ENCODE measurements around the gene METTL1. TPM values are rescaled to one million over a fixed set of nuclear protein-coding genes. Genes with fewer than 3 reads are reported as not detected.

The METTL1 gene
- total RNA-seq, 1 donor from 2014 or later = 10.6 TPM

DNA sequence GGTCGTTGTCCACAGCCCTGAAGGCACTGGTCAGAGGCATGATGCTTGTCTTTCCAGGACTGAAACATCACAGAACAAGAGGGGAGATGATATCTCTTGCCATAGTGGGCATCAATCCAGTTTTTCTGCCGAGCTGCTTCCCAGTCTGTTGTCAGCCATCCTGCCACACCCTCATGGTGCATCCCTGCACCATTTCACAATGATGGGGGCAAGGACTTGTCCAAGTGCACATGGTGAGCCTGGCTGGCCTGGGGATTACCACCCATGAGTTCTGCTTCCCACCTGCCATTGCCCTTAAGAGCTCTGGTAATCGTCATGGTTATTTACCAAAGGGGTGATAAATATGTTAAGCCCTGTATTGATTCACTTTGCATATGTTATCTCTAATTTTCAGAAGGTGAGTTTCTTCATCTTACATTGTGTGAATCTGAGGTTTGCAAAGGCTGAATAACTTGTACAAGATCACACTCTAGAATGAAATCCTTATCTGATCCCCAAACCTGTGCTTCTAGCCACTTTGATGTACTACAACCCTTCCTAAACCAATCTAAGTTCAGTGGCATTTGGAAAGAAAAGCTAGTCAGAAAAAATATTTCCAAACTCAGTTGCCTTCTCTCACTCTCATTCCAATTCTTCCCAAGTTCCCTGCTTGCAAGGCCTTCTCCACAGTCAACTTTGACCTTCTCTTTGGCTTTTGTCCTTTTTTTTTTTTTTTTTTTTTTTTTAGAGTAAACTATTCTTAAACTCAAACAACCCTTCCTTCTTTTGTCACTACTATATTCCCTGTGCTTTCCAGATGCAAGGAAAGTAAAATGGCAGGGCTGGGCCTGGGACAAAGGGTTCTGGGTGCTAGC, 44.3 kb upstream of the METTL1 start:
- H3K4me1 Mint-ChIP-seq (ENCODE audit: unreplicated experiment) = peaks cover 15% of the 10 kb centered on the region
- DNase-seq (ENCODE audit: low spot score) = no peak
- peaks cover 32% of the 10 kb centered on the region for H3K36me3 Mint-ChIP-seq (ENCODE audit: low read depth, unreplicated experiment)
- H3K27me3 Mint-ChIP-seq (ENCODE audit: unreplicated experiment) = peaks cover 14% of the 10 kb centered on the region
- no peak overlapping the region for H3K4me3 Mint-ChIP-seq (ENCODE audit: unreplicated experiment)
- no peaks in the 10 kb centered on the region for H3K9me3 Mint-ChIP-seq (ENCODE audit: unreplicated experiment)
- TF ChIP-seq, protein P1, sequence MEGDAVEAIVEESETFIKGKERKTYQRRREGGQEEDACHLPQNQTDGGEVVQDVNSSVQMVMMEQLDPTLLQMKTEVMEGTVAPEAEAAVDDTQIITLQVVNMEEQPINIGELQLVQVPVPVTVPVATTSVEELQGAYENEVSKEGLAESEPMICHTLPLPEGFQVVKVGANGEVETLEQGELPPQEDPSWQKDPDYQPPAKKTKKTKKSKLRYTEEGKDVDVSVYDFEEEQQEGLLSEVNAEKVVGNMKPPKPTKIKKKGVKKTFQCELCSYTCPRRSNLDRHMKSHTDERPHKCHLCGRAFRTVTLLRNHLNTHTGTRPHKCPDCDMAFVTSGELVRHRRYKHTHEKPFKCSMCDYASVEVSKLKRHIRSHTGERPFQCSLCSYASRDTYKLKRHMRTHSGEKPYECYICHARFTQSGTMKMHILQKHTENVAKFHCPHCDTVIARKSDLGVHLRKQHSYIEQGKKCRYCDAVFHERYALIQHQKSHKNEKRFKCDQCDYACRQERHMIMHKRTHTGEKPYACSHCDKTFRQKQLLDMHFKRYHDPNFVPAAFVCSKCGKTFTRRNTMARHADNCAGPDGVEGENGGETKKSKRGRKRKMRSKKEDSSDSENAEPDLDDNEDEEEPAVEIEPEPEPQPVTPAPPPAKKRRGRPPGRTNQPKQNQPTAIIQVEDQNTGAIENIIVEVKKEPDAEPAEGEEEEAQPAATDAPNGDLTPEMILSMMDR (IDR thresholded peaks at IDR 0.05; ENCODE audit: unreplicated experiment) = no peak
- no peak overlapping the region for H3K27ac Mint-ChIP-seq (ENCODE audit: unreplicated experiment)

DNA sequence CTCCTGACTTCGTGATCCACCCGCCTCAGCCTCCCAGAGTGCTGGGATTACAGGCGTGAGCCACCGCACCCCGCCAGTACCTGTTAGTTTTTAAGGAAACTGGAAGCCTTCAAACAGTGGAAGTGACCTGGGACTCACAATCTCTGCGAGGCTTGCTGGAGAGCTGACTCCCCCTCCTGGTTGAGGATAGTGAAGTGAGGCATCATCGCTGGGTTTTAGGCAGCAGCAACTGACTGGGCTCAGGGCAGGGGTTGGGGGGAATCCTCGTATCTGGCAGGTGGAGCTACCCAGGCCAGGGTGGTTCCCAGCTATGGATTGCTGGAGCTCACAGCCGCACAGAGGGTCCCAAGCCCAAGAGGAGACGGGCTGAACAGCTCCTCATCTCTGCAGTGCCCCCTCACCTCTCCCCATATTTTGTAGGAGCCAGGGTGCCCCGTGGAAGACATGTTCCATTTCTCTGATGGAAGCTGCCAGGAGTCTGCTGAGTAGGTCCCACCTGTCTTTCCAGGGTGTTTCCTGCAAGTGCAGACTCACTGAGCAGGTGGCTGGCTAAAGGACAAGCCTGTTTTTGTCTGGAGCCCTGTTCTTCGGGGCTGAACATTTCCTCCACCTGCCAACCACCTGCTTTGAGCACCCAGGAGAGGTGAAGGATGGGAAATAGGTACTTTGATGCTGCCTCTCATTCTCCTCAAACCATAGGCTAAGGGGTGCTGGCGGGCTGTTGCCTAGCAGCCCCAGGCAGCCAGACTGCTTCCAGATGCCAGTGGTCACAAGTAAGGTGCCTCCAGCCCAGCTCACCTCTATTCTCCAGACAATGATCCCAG, 43.5 kb upstream of the METTL1 start:
- peaks cover 14% of the 10 kb centered on the region for H3K27me3 Mint-ChIP-seq (ENCODE audit: unreplicated experiment)
- DNase-seq (ENCODE audit: low spot score) = no peak
- H3K4me1 Mint-ChIP-seq (ENCODE audit: unreplicated experiment) = peaks cover 15% of the 10 kb centered on the region
- TF ChIP-seq, protein P1 (IDR thresholded peaks at IDR 0.05; ENCODE audit: unreplicated experiment) = no peak
- no peak overlapping the region for H3K4me3 Mint-ChIP-seq (ENCODE audit: unreplicated experiment)
- H3K36me3 Mint-ChIP-seq (ENCODE audit: low read depth, unreplicated experiment) = peaks cover 30% of the 10 kb centered on the region
- H3K9me3 Mint-ChIP-seq (ENCODE audit: unreplicated experiment) = no peaks in the 10 kb centered on the region
- no peak overlapping the region for H3K27ac Mint-ChIP-seq (ENCODE audit: unreplicated experiment)

DNA sequence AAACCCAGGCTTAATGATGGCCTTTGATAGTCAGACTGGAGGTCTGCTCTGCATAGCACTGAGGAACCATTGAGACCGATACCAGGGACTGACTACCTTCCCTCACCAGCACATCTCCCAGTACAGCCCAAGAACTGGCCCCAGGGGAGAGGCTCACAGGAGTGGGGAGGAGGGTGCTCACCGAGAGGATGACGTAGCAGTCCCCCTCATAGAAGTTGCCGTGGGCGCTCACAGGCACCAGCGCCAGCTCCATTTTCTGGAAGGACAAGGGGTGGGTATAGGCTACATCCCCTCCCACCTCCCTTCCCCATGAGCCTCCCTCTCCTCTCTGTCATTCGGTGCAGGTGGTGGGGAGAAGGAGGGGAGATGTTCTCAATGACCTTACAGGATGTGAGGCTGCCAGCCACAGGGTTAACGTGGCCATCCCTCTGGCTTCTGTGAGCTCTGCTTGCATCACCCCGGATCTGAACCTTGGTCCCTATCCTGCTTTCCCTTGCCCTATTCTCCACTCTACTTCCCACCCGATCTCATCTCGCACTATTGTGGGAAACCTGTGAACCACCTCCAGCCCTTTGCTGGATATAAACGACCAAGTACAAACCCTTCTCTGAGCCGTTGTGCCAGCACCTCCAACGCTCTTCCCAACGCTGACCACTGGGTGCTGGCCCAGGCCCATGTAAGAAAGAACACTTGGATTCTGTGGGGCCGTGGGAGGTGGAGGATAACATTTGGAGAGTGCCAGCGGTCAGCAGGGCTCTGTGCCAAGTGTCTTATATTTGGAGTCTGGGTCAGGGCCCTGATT, 42.3 kb upstream of the METTL1 start:
- H3K36me3 Mint-ChIP-seq (ENCODE audit: low read depth, unreplicated experiment) = peaks cover 33% of the 10 kb centered on the region

DNA sequence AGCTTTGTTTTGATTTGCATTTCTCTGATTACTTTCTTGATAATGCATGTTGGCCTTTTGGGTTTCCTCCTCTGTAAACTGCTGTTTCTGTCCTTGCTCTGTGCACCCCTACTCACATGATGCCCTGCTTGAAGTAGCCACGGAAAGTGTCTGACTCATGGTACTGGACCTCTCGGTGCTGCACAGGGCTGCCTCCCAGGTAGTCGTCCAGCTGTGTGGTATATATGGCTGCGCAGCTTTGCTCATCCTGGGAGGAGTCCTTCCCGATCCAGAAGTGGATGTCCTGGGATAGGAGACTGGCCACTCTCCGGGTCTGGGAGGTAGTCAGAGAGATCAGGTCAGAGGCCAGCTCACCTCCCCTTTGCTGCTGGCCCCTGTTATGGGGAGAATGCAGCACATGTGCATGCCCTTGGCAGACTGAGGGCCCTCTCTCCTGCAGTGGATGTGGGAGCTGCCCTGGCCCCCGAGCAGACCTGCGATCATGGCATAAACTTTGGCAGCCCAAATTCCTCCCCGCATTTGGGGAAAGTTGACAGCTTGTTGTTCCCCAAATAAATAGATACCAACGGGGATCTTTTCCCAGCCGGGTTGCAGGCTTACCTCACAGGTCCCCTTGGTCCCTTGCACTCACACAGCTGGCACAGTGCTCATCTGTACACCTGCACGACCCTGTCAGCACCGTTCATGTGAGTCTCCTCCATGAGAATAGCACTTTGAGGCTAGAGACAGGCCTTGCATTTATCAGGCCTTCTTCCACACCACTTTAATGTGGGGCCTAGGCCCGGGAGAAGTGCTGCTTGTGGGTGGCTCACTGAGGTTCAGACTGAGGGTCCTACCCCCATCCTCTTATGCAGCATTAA, 41.4 kb upstream of the METTL1 start:
- no peak overlapping the region for H3K4me3 Mint-ChIP-seq (ENCODE audit: unreplicated experiment)
- H3K27ac Mint-ChIP-seq (ENCODE audit: unreplicated experiment) = no peak overlapping the region
- no peaks in the 10 kb centered on the region for H3K9me3 Mint-ChIP-seq (ENCODE audit: unreplicated experiment)
- H3K36me3 Mint-ChIP-seq (ENCODE audit: low read depth, unreplicated experiment) = peaks cover 31% of the 10 kb centered on the region
- peaks cover 6% of the 10 kb centered on the region for H3K4me1 Mint-ChIP-seq (ENCODE audit: unreplicated experiment)
- TF ChIP-seq, protein P1 (IDR thresholded peaks at IDR 0.05; ENCODE audit: unreplicated experiment) = no peak
- peaks cover 13% of the 10 kb centered on the region for H3K27me3 Mint-ChIP-seq (ENCODE audit: unreplicated experiment)
- DNase-seq (ENCODE audit: low spot score) = no peak

More for the DNA sequence above, 42.3 kb upstream of the METTL1 start:
- H3K27ac Mint-ChIP-seq (ENCODE audit: unreplicated experiment) = no peak overlapping the region
- H3K4me3 Mint-ChIP-seq (ENCODE audit: unreplicated experiment) = no peak overlapping the region
- no peaks in the 10 kb centered on the region for H3K9me3 Mint-ChIP-seq (ENCODE audit: unreplicated experiment)
- no peak for DNase-seq (ENCODE audit: low spot score)
- TF ChIP-seq, protein P1 (IDR thresholded peaks at IDR 0.05; ENCODE audit: unreplicated experiment) = no peak
- H3K27me3 Mint-ChIP-seq (ENCODE audit: unreplicated experiment) = peaks cover 13% of the 10 kb centered on the region
- H3K4me1 Mint-ChIP-seq (ENCODE audit: unreplicated experiment) = peaks cover 15% of the 10 kb centered on the region

Data from endothelial cell (in vitro differentiated cells).